Measurements from ENCODE around the gene ASPHD2.

DNA sequence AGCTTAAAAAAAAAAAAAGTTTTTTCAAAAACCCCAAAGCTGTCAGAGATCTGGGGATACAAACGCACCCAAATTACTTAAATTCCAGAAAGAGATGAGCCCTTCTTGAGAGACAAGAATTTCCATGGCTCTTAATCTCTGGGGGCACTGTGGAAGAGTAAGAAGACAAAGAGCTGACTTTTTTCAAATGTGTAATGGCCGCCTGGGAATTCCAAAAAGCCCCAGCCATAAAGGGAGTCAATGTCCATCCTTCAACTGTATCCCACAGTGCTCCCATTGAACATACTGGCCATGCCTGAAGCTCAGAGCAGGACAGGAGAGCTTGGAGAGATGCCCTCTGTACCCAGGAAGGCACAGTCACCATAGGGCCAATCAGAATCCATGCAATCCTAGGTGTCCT lies 37.4 kb upstream of the ASPHD2 start:
- TF ChIP-seq, protein P1, sequence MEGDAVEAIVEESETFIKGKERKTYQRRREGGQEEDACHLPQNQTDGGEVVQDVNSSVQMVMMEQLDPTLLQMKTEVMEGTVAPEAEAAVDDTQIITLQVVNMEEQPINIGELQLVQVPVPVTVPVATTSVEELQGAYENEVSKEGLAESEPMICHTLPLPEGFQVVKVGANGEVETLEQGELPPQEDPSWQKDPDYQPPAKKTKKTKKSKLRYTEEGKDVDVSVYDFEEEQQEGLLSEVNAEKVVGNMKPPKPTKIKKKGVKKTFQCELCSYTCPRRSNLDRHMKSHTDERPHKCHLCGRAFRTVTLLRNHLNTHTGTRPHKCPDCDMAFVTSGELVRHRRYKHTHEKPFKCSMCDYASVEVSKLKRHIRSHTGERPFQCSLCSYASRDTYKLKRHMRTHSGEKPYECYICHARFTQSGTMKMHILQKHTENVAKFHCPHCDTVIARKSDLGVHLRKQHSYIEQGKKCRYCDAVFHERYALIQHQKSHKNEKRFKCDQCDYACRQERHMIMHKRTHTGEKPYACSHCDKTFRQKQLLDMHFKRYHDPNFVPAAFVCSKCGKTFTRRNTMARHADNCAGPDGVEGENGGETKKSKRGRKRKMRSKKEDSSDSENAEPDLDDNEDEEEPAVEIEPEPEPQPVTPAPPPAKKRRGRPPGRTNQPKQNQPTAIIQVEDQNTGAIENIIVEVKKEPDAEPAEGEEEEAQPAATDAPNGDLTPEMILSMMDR (IDR thresholded peaks at IDR 0.05; ENCODE audit: borderline replicate concordance, extremely low read depth, low read length, poor library complexity, severe bottlenecking): no peak
- no peak for TF ChIP-seq EZH2 (IDR thresholded peaks at IDR 0.05; ENCODE audit: borderline replicate concordance, low read depth, low read length, severe bottlenecking)
